Activated naive CD8-positive, alpha-beta T cell treated with anti-CD3 and anti-CD28 coated beads, Interleukin-2, amount 50 U/mL, for 16 hours (primary cell): ENCODE data around the gene IRF1.

Experiments used
- DNase-seq: peaks from one replicate; pipeline ENCODE4 v3.0.0-alpha.2; 2020; ENCODE audit warnings: low read depth, low spot score

IRF1 gene

GRCh38 chr5:132500931-132501628 lies 10.5 kb upstream of the IRF1 start:
- DNase-seq, result no peak

GRCh38 chr5:132500244-132500930 lies 9.8 kb upstream of the IRF1 start:
- no peak for DNase-seq

GRCh38 chr5:132499440-132500243 lies 9.1 kb upstream of the IRF1 start:
- no peak for DNase-seq

GRCh38 chr5:132498686-132499271 lies 8.2 kb upstream of the IRF1 start:
- DNase-seq, result no peak

GRCh38 chr5:132498152-132498551 lies 7.6 kb upstream of the IRF1 start:
- DNase-seq, result no peak

- no peak for DNase-seq
These were observed 7.0 kb upstream of the IRF1 start for GRCh38 chr5:132497488-132497997.

- DNase-seq, result no peak
These were observed 6.3 kb upstream of the IRF1 start for GRCh38 chr5:132496631-132497487.

- DNase-seq, result peak; percentile 85
These were observed 5.6 kb upstream of the IRF1 start for GRCh38 chr5:132496191-132496630.

GRCh38 chr5:132495667-132496190 lies 5.2 kb upstream of the IRF1 start:
- peak; percentile 79 for DNase-seq

GRCh38 chr5:132493821-132494220 lies 3.2 kb upstream of the IRF1 start:
- DNase-seq, result no peak

GRCh38 chr5:132493241-132493640 lies 2.7 kb upstream of the IRF1 start:
- DNase-seq, result no peak

- no peak for DNase-seq
These were observed 2.0 kb upstream of the IRF1 start for GRCh38 chr5:132492386-132493125.

- DNase-seq, result no peak
These were observed 1.1 kb upstream of the IRF1 start for GRCh38 chr5:132491368-132492364.

- DNase-seq, result no peak
These were observed 596 bp downstream of the IRF1 start for GRCh38 chr5:132489871-132490483.

- no peak for DNase-seq
These were observed 1.4 kb downstream of the IRF1 start for GRCh38 chr5:132489051-132489770.

GRCh38 chr5:132488590-132488989 lies 2.0 kb downstream of the IRF1 start:
- DNase-seq, result no peak

GRCh38 chr5:132487841-132488555 lies 2.6 kb downstream of the IRF1 start:
- DNase-seq, result no peak
